Thyroid gland (tissue), 4 donors: ENCODE measurements around the gene CD6.

Experiments
- CTCF ChIP-seq, 6 experiments: fragments of 200-600 bp in 3 of 6; fragments of 450-650 bp in 3 of 6; sonication (generic) in 3 of 6; IDR thresholded peaks; one replicate each; pipeline ENCODE4 v1.5.1; 2016 to 2019; ENCODE audit warnings: antibody characterized with exemption in 6 of 6, mild to moderate bottlenecking in 2 of 6, inconsistent platforms in 1 of 6, moderate library complexity in 1 of 6
- POLR2A ChIP-seq, 2 donors: fragments of 450-650 bp; IDR thresholded peaks; one replicate each; pipeline ENCODE4 v1.6.1; 2017; ENCODE audit warnings: antibody characterized with exemption in 2 of 2, mild to moderate bottlenecking in 2 of 2, moderate library complexity in 1 of 2

GRCh38 chr11:60948250-60948649 is 23.2 kb upstream of the CD6 start:
- TF ChIP-seq CTCF (IDR thresholded peaks at IDR 0.05) (no peak), POLR2A (IDR thresholded peaks at IDR 0.05) (no peak)
